OCI-LY1 (cell line): Measurements from ENCODE around the gene SLC39A12.
"Not testable (repeated sequence)": the region's sequence is repeated elsewhere in the genome, so short reads cannot be mapped to it uniquely, and the experiment has no call there.

ENCODE experiments used
- H2AFZ ChIP-seq: fragments of 200-600 bp; sonication (generic), shearing (Covaris generic); 2 replicates; pipeline ENCODE4 v1.6.0; 2014; ENCODE audit warnings: antibody characterized with exemption, mild to moderate bottlenecking, low read length
- H3F3A ChIP-seq: fragments of 200-600 bp; sonication (generic), shearing (Covaris generic); 2 replicates; pipeline ENCODE4 v1.6.0; 2014; ENCODE audit warnings: mild to moderate bottlenecking, antibody characterized with exemption, low read length, moderate library complexity; ENCODE audit not compliant: insufficient read depth
- H3K27ac ChIP-seq: fragments of 200-600 bp; sonication (generic); 2 replicates; pipeline ENCODE4 v1.5.1; 2014; ENCODE audit warnings: low read length, mixed run types, mild to moderate bottlenecking, low read depth; ENCODE audit not compliant: poor library complexity, severe bottlenecking
- H3K27me3 ChIP-seq: fragments of 200-600 bp; sonication (generic); 2 replicates; pipeline ENCODE4 v1.6.0; 2014; ENCODE audit warnings: antibody characterized with exemption, mild to moderate bottlenecking, low read length, moderate library complexity; ENCODE audit not compliant: insufficient read depth
- H3K36me3 ChIP-seq: fragments of 200-600 bp; sonication (generic); 2 replicates; pipeline ENCODE4 v1.6.1; 2014; ENCODE audit warnings: mild to moderate bottlenecking, antibody characterized with exemption, low read length, moderate library complexity, mixed read lengths; ENCODE audit not compliant: insufficient read depth
- H3K4me1 ChIP-seq: fragments of 200-600 bp; sonication (generic); 2 replicates; pipeline ENCODE4 v1.5.1; 2014; ENCODE audit warnings: mild to moderate bottlenecking, low read length, moderate library complexity; ENCODE audit not compliant: insufficient read depth, severe bottlenecking
- H3K4me2 ChIP-seq: fragments of 200-600 bp; sonication (generic), shearing (Covaris generic); 2 replicates; pipeline ENCODE4 v1.6.1; 2014; ENCODE audit warnings: low read length
- H3K4me3 ChIP-seq: fragments of 200-600 bp; sonication (generic); 2 replicates; pipeline ENCODE4 v1.5.1; 2014; ENCODE audit warnings: low read length, low read depth, mild to moderate bottlenecking, mixed read lengths; ENCODE audit not compliant: poor library complexity, severe bottlenecking
- H3K79me2 ChIP-seq: fragments of 200-600 bp; shearing (Covaris generic); 2 replicates; pipeline ENCODE4 v1.6.1; 2016; ENCODE audit warnings: mixed run types, low read length, mixed read lengths; ENCODE audit not compliant: insufficient read depth
- H3K9ac ChIP-seq: fragments of 200-600 bp; sonication (generic), shearing (Covaris generic); 2 replicates; pipeline ENCODE4 v1.6.1; 2014; ENCODE audit warnings: mild to moderate bottlenecking, low read length, mixed read lengths
- H3K9me2 ChIP-seq: fragments of 200-600 bp; sonication (generic), shearing (Covaris generic); 2 replicates; pipeline ENCODE4 v1.6.1; 2014; ENCODE audit warnings: low read depth, mild to moderate bottlenecking, low read length, mixed read lengths
- H3K9me3 ChIP-seq: fragments of 200-600 bp; shearing (Covaris generic); 2 replicates; pipeline ENCODE4 v1.6.1; 2014; ENCODE audit warnings: low read length, mixed read lengths
- H4K20me1 ChIP-seq: fragments of 200-600 bp; sonication (generic), shearing (Covaris generic); 2 replicates; pipeline ENCODE4 v1.6.0; 2016; ENCODE audit warnings: mild to moderate bottlenecking, low read length; ENCODE audit not compliant: insufficient read depth
- EZH2 ChIP-seq: fragments of 200-600 bp; sonication (generic), shearing (Covaris generic); IDR thresholded peaks from 2 replicates; pipeline ENCODE4 v1.8.0; 2017; ENCODE audit warnings: borderline replicate concordance, mixed run types, mild to moderate bottlenecking, antibody characterized with exemption, low read length, moderate library complexity, mixed read lengths
- TF ChIP-seq, protein P1 (sequence below): fragments of 200-600 bp; sonication (generic), shearing (Covaris generic); IDR thresholded peaks from 2 replicates; pipeline ENCODE4 v1.5.1; 2017; ENCODE audit warnings: mild to moderate bottlenecking, antibody characterized with exemption, low read length, moderate library complexity, mixed read lengths

SLC39A12 gene

DNA sequence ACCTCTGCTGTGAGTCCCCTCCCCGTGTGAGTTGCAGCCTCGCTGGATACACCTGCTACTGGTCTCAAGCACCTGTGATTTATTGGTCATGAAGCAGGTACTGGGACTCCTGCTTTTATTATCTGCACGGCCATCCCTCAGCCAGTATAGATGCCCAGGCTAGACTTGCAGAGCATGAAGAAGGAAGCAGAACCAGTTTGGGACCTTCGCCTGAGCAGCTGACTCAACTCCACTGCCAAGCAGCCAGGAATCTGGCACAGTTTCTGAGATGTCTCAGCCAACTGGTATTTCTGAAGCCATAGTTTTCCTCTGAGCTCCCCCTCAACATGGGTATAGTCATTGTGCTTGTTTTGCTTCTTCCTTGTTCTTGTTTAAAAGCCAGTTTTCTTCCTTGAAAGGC lies 28.0 kb upstream of the SLC39A12 start:
- Histone ChIP-seq H3F3A (no peaks in the 10 kb centered on the region), H3K79me2 (no peaks in the 10 kb centered on the region), H3K4me1 (no peaks in the 10 kb centered on the region), H3K9me3 (no peaks in the 10 kb centered on the region), H3K27ac (no peak overlapping the region), H4K20me1 (no peaks in the 10 kb centered on the region), H3K27me3 (no peaks in the 10 kb centered on the region), H3K9me2 (no peaks in the 10 kb centered on the region), H3K9ac (no peak overlapping the region), H3K36me3 (no peaks in the 10 kb centered on the region), H2AFZ (no peak overlapping the region), H3K4me3 (no peak overlapping the region), H3K4me2 (no peak overlapping the region)
- TF ChIP-seq, protein P1, sequence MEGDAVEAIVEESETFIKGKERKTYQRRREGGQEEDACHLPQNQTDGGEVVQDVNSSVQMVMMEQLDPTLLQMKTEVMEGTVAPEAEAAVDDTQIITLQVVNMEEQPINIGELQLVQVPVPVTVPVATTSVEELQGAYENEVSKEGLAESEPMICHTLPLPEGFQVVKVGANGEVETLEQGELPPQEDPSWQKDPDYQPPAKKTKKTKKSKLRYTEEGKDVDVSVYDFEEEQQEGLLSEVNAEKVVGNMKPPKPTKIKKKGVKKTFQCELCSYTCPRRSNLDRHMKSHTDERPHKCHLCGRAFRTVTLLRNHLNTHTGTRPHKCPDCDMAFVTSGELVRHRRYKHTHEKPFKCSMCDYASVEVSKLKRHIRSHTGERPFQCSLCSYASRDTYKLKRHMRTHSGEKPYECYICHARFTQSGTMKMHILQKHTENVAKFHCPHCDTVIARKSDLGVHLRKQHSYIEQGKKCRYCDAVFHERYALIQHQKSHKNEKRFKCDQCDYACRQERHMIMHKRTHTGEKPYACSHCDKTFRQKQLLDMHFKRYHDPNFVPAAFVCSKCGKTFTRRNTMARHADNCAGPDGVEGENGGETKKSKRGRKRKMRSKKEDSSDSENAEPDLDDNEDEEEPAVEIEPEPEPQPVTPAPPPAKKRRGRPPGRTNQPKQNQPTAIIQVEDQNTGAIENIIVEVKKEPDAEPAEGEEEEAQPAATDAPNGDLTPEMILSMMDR = no peak
- no peak for TF ChIP-seq EZH2

DNA sequence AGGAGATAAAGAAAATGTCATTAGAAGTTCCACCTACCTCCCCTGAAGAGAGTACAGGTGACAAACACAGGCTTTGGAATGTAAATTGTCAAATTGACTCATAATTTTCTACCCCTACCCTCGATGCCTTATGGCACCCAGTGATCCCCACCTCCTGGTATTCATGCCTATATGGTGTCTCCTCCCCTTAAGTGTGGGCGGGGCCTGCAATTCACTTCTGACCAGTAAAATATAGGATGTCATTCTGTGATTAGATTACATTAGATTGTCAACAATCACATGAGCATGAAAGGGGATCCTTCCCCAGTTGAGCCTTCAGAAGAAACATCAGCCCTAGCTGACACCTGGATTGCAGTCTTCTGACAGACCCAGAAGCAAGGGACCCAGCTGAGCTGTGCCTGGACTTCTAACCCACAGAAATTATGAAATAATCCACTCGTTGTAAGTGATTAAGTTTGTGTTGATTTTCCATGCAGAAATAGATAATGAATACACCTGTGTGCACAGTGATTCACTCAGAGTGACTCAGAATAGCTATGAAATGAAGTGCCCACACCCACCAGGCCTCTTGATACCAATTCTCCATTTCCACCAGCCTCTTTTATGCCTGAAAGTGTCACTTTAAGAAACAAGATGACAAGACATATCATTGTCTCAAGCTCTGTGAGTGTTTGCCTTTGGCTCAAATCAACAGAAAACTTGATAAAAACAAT lies 8.5 kb upstream of the SLC39A12 start:
- no peak overlapping the region for H3K9ac ChIP-seq

DNA sequence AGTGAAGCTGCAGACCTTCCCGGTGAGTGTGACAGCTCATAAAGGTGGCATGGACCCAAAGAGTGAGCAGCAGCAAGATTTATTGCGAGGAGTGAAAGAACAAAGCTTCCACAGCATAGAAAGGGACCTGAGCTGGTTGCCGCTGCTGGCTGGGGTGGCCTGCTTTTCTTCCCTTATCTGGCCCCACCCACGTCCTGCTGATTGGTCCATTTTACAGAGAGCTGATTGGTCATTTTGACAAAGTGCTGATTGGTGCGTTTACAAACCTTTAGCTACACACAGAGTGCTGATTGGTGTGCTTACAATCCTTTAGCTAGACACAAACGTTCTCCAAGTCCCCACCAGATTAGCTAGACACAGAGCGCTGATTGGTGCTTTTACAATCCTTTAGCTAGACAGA lies 1.4 kb upstream of the SLC39A12 start:
- not testable (repeated sequence) for H3K9me2 ChIP-seq, H3K27ac ChIP-seq, H3F3A ChIP-seq, H3K79me2 ChIP-seq, H3K9ac ChIP-seq, H2AFZ ChIP-seq, H3K9me3 ChIP-seq, H3K27me3 ChIP-seq, H3K4me1 ChIP-seq, H4K20me1 ChIP-seq, H3K36me3 ChIP-seq, H3K4me2 ChIP-seq, H3K4me3 ChIP-seq

More for the DNA sequence above, 8.5 kb upstream of the SLC39A12 start:
- no peaks in the 10 kb centered on the region for H3K9me2 ChIP-seq
- no peaks in the 10 kb centered on the region for H3K4me1 ChIP-seq
- no peak for TF ChIP-seq EZH2
- TF ChIP-seq, protein P1 = no peak
- no peaks in the 10 kb centered on the region for H3K27me3 ChIP-seq
- H3K4me3 ChIP-seq = no peak overlapping the region
- no peaks in the 10 kb centered on the region for H4K20me1 ChIP-seq
- H3K79me2 ChIP-seq = no peaks in the 10 kb centered on the region
- H3K4me2 ChIP-seq = no peak overlapping the region
- no peak overlapping the region for H3K27ac ChIP-seq
- H3K36me3 ChIP-seq = no peaks in the 10 kb centered on the region
- no peaks in the 10 kb centered on the region for H3K9me3 ChIP-seq
- H2AFZ ChIP-seq = no peak overlapping the region
- H3F3A ChIP-seq = no peaks in the 10 kb centered on the region

DNA sequence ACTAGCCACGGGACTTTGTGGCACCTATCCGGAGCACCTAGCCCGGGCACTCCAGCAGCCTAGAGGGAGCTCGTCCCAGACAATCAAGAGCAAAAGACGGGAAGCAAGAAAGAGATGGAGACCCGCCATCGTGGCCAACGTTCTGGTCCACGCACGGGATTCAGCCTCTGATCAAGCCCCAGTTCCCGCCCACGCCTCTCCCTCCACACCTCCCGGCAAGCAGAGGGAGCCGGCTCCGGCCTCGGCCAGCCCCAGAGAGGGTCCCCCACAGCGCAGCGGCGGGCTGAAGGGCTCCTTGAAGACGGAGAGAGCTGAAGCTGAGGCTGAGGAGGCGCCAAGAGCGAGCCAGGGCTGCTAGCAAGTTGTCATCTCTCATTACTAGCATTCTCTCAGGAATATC lies 992 bp upstream of the SLC39A12 start:
- no peak overlapping the region for H2AFZ ChIP-seq
- no peaks in the 10 kb centered on the region for H4K20me1 ChIP-seq
- H3K36me3 ChIP-seq = no peaks in the 10 kb centered on the region
- TF ChIP-seq, protein P1 = no peak
- no peak for TF ChIP-seq EZH2
- no peak overlapping the region for H3K9ac ChIP-seq
- no peaks in the 10 kb centered on the region for H3K9me3 ChIP-seq
- H3K27ac ChIP-seq = no peak overlapping the region
- no peaks in the 10 kb centered on the region for H3F3A ChIP-seq
- no peaks in the 10 kb centered on the region for H3K27me3 ChIP-seq
- H3K4me3 ChIP-seq = no peak overlapping the region
- H3K4me2 ChIP-seq = no peak overlapping the region
- H3K79me2 ChIP-seq = no peaks in the 10 kb centered on the region
- no peaks in the 10 kb centered on the region for H3K9me2 ChIP-seq
- H3K4me1 ChIP-seq = no peaks in the 10 kb centered on the region

DNA sequence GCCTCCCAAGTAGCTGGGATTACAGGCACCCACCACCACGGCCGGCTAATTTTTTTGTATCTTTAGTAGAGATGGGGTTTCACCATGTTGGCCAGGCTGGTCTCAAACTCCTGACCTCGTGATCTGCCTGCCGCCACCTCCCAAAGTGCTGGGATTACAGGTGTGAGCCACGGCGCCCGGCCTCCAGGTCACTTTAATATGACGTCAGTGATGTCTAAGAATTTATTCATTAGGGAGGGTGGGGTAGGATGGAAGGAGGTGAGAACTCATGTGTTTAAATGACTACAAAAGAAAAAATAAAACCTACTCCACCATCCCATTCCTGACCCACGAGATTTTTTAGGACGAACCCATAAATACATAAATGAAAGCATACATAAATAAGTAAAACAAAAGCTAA lies 2.7 kb downstream of the SLC39A12 start:
- not testable (repeated sequence) for H3K9me2 ChIP-seq, H2AFZ ChIP-seq, H3K4me1 ChIP-seq, H4K20me1 ChIP-seq, H3K4me2 ChIP-seq, H3K9ac ChIP-seq, H3F3A ChIP-seq, H3K27me3 ChIP-seq, H3K4me3 ChIP-seq, H3K27ac ChIP-seq, H3K9me3 ChIP-seq, H3K79me2 ChIP-seq, H3K36me3 ChIP-seq
